GM12892 (cell line): ENCODE results near the gene EPS8.
A peak's percentile ranks its signal among the peaks of the same experiment; 100 is the strongest.
"Not testable (repeated sequence)": the region's sequence is repeated elsewhere in the genome, so short reads cannot be mapped to it uniquely, and the experiment has no call there.

Experiments used
- DNase-seq: peaks from one replicate; pipeline ENCODE4 v3.0.0; 2011; ENCODE audit not compliant: insufficient read length
- FAIRE-seq: peaks from 2 replicates; lab custom pipeline; 2011; peaks lifted over from hg19 to GRCh38; lab: Jason Lieb, UNC
- POLR2A ChIP-seq: IDR thresholded peaks from 2 replicates; pipeline ENCODE4 v1.6.1; 2011; ENCODE audit warnings: low read depth, low read length, control low read depth
- POLR2AphosphoS5 ChIP-seq: IDR thresholded peaks from 2 replicates; pipeline ENCODE4 v1.6.1; 2011; ENCODE audit warnings: low read depth, low read length, control low read depth
- TAF1 ChIP-seq: IDR thresholded peaks from 2 replicates; pipeline ENCODE4 v1.6.1; 2011; ENCODE audit warnings: low read depth, mild to moderate bottlenecking, control low read depth, low read length, borderline replicate concordance

Gene EPS8

DNA sequence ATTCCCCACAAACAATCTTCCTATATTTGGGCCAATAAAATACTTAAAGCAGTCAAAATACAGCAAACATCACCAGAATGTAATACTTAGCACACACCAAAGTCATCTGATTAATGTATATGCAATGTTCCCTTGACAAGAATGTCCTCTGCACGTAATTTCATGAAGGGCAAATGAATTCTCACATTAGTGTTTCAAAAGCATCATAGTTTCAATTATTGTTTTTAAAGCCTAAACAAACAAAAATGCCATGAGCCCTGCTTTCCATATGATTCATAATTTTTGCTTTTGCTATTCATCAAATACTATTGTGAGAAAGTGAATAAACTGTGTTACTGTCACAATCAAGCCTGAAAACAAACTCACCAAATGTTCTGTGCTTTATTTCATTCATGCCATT, 156.0 kb downstream of the EPS8 start:
- DNase-seq, result no peak
- TF ChIP-seq TAF1 (no peak), POLR2A (no peak), POLR2AphosphoS5 (no peak)
- FAIRE-seq, result no peak

DNA sequence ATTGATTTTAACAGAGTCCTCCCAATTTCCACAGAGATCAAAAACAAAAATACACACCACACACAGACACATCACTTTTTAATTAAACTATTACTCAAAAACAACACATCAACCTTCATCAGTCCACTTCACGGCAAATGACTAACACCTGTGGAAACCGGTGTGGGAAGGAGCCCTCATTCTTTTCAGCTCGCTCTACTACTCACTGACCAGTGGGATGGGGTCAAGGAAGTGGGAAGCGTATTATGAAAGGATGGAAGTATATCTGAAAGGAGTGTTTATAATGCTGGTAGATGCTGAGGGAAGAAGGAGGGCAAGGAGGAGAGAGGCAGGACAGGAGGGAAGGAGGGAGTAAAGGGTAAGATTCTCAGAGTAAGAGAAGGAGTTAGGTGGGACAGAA, 156.5 kb downstream of the EPS8 start:
- TF ChIP-seq POLR2AphosphoS5 (no peak), TAF1 (no peak), POLR2A (no peak)
- FAIRE-seq (no peak), DNase-seq (no peak)

DNA sequence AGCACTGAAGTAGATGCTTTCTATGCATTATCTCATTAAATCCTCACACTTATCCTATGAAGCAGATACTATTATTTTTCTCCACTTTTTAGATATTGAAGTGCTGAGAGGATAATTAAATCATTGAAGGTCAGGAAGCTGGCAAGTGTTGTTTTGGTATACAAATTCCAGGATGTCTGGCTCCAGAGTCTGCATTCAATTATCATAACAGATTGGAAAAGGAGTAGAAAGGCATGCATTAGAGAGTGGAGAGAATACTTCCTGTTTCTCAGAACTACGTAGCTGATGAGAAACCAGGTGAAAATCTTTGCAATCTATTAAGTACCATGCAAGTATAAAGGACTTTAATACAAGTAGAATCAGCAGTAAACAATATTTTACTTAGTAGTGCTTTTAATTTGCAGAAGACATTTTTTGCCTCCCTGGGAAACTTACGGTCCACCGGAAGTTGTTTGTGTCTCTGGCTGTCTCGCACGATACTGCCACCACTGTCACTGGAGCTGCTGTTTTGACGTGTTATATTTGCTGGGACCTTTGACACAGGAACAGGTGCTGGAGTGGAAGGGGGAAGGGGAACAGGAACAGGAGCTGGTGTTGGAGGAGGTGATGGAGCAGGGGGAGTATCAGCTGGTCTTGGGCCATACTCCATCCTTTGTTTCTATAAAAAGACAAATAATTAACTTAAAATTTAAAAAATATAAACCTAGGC, 158.0 kb downstream of the EPS8 start:
- FAIRE-seq, result no peak
- no peak for DNase-seq
- TF ChIP-seq TAF1 (no peak), POLR2A (no peak), POLR2AphosphoS5 (no peak)

DNA sequence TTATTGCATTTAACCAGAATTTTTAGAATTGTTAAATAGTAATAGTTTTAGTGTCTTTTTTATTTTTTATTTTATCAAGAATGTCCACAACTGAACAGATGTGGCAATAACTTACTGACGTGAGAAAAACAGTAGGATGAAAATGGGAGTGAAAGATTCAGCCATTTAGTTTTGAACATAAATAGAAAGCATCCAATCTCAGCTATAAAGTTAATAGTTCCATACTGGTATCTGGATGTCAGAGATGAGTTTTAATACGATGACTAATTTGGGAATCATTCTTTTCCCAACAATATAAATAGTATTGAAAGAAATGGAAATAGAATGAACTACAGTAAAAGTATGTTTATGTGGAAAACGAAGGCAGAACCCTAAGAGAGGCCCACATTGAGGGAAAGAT, 159.4 kb downstream of the EPS8 start:
- DNase-seq (no peak), FAIRE-seq (peak; percentile 14)
- no peak for TF ChIP-seq POLR2AphosphoS5
- TF ChIP-seq TAF1, result no peak
- no peak for TF ChIP-seq POLR2A

DNA sequence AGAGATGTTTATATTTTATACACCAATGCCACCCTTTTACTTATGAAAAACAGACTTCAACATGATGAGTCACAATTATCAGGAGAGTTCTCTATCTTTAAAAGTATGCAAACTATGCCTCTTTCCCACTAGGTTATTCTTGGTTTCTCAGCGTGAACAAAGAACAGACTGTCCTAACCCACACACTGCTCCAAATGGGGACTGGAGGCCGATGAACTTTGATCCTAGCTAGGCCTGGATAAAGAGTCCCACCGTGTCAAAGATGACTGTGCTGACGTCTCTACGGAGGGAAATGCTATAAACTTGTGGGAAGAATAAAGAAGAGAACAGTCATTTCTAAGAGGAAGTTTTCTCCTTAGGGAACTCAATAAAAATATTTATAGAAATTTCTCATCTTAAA, 160.1 kb downstream of the EPS8 start:
- FAIRE-seq, result no peak
- TF ChIP-seq POLR2AphosphoS5 (no peak), TAF1 (no peak), POLR2A (no peak)
- DNase-seq, result no peak

DNA sequence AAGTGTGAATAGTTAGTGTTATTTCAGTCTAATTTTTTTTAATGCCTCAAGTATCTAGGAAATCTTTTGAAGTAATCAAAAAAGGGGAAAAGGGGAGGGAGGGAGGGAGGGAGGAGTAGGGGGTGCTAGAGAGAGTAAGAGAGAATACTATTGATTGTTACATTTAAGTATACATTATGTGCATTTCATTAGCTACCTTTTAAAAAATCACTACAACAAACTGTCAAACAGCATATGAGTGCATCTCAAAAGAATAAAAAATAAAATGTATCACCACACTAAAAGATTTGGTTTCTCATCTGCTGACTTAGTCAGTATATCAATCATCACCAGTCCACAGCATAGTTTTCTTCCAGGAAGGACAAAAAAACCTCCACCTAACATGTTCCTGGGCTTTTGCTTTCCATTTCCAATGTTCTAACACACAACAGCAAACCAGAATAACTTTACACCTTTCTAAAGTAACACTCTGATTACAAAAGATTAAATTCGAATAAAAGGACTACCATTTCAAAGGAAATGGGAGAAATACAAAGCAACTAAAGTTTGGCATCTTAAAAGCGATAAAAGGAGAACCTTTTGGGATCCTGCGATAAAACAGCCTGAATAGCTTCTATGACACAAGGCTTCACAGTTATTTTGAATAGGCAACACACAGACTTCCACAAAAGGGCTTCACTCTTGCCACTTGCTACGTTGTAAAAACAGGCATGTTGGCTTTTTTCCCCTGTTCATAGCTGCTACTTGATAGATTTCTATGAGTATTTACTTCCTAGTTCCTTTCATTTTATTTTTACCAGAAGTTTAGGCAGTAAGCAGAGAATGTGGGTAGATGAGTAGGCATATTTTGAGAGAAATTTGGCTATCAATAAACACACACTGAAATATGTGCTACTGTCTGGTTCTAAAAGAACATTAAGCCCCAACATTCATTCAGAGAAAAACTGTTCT, 160.9 kb downstream of the EPS8 start:
- FAIRE-seq, result no peak

DNA sequence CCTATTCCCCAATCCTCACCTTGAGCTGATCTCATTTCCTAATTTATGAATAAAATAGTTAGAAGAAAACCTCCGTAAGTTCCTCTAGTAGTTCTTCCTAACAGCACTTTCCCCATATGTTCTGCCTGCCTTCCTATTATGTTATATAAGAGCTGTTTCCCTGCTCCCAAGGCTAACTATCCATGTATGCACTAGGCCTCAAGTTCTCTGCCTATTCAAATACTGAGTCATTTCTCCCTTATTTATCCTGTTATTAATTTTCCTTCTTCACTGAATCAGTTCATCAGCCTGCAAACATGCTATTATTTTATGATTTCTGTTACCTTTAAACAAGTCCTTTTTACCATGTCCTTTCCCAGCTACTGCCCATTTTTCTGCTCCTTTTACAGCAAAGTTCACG, 164.1 kb downstream of the EPS8 start:
- no peak for FAIRE-seq
- no peak for TF ChIP-seq POLR2AphosphoS5
- no peak for TF ChIP-seq TAF1
- TF ChIP-seq POLR2A, result no peak
- no peak for DNase-seq

More for the DNA sequence above, 160.9 kb downstream of the EPS8 start:
- no peak for DNase-seq
- TF ChIP-seq TAF1, result no peak
- no peak for TF ChIP-seq POLR2A
- TF ChIP-seq POLR2AphosphoS5, result no peak

DNA sequence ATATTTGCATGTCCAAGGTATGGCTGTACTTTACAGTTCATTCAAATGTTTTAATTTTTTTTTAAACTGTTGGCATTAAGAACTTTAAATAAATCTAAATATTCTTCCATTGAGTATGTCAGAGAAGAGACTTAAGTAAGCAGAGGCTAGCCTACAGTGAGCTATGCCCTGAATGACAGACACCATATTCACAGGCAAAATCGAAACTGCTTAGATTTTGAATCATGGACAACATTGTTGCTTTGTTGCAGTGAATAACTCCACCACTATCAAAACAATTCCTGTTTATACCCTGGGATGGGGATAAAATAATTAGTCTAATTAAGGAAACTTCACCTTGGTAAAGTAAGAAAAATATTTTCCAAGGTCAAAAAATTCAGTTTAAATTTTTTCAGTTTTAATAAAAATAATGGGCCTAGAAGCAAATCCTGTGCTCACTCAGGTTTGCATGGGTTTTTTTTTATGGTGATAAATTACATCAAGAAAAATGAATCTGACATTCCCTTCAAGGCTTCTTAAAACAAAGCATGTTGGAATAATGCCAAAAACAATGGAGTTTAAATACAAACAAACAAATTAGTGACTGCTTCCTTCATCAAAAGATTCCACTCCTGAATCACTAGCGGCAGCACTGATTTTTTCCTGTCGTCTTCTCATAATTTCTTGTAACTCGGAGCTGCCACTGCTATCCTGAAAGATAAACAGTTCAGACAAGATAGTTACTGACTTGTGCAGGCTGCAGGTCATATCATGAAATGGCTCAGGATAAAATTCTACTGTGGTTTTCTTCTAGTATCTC, 168.2 kb downstream of the EPS8 start:
- DNase-seq (no peak), FAIRE-seq (no peak)
- no peak for TF ChIP-seq POLR2A
- no peak for TF ChIP-seq POLR2AphosphoS5
- TF ChIP-seq TAF1, result no peak

DNA sequence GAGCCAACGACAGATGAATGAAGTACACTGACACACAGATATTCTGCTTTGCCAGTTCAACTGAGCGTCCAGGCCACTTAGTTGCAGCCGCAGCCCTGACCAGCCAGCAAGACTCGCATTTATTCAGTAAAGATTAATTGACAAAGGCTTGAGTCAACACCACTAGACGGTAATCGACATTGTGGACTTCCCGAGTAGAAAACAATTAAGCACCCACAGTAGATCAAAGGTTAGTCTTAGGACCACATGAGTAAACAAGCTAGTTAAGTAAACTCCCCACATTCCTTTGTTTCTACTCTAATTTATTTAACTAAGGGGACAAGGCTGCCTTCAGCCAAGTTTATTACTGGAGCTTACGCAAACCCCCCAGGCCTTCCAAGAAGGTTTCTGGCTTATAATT, 172.7 kb downstream of the EPS8 start:
- not testable (repeated sequence) for DNase-seq, FAIRE-seq

DNA sequence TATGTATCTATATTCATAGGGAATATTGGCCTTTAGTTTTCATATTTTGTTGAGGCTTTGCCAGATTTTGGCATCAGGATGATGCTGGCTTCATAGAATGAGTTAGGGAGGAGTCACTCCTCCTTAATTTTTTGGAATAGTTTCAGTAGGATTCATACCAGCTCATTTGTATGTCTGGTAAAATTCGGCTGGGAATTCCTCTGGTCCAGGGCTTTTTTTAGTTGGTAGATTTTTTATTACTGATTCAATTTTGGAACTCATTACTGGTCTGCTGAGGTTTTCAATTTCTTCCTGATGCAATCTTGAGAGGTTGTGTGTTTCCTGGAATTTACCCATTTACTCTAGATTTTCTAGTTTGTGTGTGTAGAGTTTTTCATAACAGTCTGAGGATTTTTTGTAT, 175.2 kb downstream of the EPS8 start:
- no peak for TF ChIP-seq POLR2A
- FAIRE-seq, result no peak
- DNase-seq, result no peak

DNA sequence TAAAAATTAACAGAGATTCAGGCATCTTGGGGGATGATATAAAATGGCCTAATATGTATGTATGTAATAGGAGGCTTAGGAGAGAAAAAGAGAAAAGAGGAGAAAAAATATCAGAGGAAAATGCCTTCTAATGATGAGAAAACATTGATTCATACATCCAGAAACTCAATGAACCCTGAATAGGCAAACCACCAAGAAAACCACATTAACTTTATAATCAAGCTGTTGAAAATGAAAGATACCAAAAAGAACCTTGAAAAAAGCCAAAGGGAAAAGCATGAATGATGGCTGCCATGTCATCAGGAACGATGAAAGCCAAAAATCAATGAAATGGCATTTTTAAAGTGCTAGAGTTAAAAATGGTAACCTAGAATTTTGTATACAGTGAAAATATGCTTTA, 180.2 kb downstream of the EPS8 start:
- no peak for DNase-seq
- no peak for FAIRE-seq
- TF ChIP-seq POLR2A (no peak), POLR2AphosphoS5 (no peak), TAF1 (no peak)

DNA sequence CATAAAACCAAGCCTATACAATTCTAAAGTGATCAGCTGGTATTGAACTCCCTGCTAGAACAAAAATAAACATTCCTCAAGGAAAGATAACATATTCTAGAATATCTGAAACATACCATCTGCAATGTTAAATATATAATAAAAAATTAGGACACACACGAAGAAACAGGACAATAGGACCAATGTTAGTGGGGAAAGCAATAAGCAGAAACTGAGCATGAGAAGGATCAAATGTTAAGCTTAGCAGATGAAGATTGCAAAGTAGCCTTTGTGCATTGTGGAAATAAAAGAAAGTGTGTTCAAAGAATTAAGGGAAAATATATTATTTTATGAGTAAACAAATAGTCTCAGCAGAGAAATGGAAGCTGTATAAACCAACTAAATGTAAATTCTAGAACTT, 180.8 kb downstream of the EPS8 start:
- FAIRE-seq (no peak), DNase-seq (no peak)
- no peak for TF ChIP-seq POLR2AphosphoS5
- no peak for TF ChIP-seq POLR2A
- TF ChIP-seq TAF1, result no peak

DNA sequence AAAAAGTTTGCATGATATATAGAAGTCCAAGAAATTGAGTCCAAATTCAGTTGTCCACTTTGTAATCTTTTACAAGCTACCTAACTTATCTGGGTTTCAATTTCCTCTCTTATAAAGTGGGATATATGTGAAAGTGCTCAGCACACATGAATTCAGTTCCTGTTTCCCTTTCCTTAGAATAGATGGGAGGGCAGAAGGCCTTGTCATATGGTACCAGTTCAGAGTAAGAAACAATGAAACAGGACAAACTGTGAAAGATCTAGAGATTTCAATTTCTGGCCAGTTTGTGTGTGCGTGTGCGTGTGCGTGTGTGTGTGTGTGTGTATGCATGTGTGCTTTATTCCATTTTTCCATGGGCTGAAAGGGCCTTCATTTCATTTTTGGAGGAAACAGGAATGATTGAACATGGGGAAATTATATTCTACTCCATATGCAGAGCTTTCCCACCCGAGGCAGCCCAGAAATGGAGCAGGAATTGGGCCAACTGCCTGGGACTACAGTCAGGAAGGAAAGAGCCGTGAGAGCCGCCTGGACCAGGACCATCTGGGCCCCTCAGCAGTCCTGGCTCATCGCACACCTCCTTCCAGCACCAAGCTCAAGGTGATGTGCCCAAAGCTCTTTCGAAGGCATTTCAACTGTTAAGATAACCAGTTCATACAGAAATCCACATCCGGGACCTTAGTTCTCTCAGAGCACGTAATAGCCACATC, 183.2 kb downstream of the EPS8 start:
- FAIRE-seq (no peak), DNase-seq (no peak)

More for the DNA sequence above, 183.2 kb downstream of the EPS8 start:
- no peak for TF ChIP-seq POLR2A
- no peak for TF ChIP-seq POLR2AphosphoS5
- TF ChIP-seq TAF1, result no peak
